GM20431 (cell line): ENCODE data around the gene PGPEP1.
"Not testable (repeated sequence)": the region's sequence is repeated elsewhere in the genome, so short reads cannot be mapped to it uniquely, and the experiment has no call there.

Experiments
- in situ Hi-C: fragments of 300-500 bp; cut with MseI, MboI; formaldehyde crosslinking; loops from one replicate; pipeline ENCODE4 v1.15.0; 2020; ENCODE audit warnings: low sequenced_read_pairs; ENCODE audit not compliant: unreplicated experiment

The PGPEP1 gene

GRCh38 chr19:18386543-18387271 lies 46.3 kb downstream of the PGPEP1 start:
- in situ Hi-C loops: no loop called here

GRCh38 chr19:18388100-18388959 lies 47.9 kb downstream of the PGPEP1 start:
- in situ Hi-C loops: no loop called here

GRCh38 chr19:18388960-18389725 lies 48.7 kb downstream of the PGPEP1 start:
- in situ Hi-C loops: no loop called here

- in situ Hi-C loops: no loop called here
Measured at GRCh38 chr19:18389726-18390064, 49.3 kb downstream of the PGPEP1 start.

GRCh38 chr19:18390065-18390907 lies 49.9 kb downstream of the PGPEP1 start:
- in situ Hi-C loops: no loop called here

- in situ Hi-C loops: no loop called here
Measured at GRCh38 chr19:18391509-18392075, 51.2 kb downstream of the PGPEP1 start.

- in situ Hi-C loops: no loop called here
Measured at GRCh38 chr19:18392417-18392816, 52.0 kb downstream of the PGPEP1 start.

- in situ Hi-C loops: no loop called here
Measured at GRCh38 chr19:18392926-18393325, 52.5 kb downstream of the PGPEP1 start.

- in situ Hi-C loops: no loop called here
Measured at GRCh38 chr19:18393836-18394235, 53.4 kb downstream of the PGPEP1 start.

GRCh38 chr19:18396471-18397241 lies 56.3 kb downstream of the PGPEP1 start:
- in situ Hi-C loops: no loop called here

GRCh38 chr19:18397242-18398202 lies 57.1 kb downstream of the PGPEP1 start, which contains the start of gene LRRC25:
Gene LRRC25, minus strand, starts transcription at chr19:18397622. Its CDS starts 659 bp downstream, at chr19:18396963.
- in situ Hi-C loops: no loop called here

- in situ Hi-C loops: no loop called here
Measured at GRCh38 chr19:18399008-18399407, 58.6 kb downstream of the PGPEP1 start.

GRCh38 chr19:18401580-18402112 lies 61.2 kb downstream of the PGPEP1 start:
- in situ Hi-C loops: no loop called here

GRCh38 chr19:18402455-18403248 lies 62.3 kb downstream of the PGPEP1 start:
- in situ Hi-C loops: not testable (repeated sequence)

GRCh38 chr19:18405754-18406153 lies 65.4 kb downstream of the PGPEP1 start:
- in situ Hi-C loops: not testable (repeated sequence)

- in situ Hi-C loops: no loop called here
Measured at GRCh38 chr19:18406749-18407148, 66.4 kb downstream of the PGPEP1 start.
